ENCODE measurements around the gene TSC22D1. TPM values are rescaled to one million over a fixed set of nuclear protein-coding genes. Genes with fewer than 3 reads are reported as not detected.
A peak's percentile ranks its signal among the peaks of the same experiment; 100 is the strongest.

Gene TSC22D1
- total RNA-seq, 1 donor from 2014 or later = 181 TPM

- no peaks in the 10 kb centered on the region for H3K9me3 ChIP-seq (ENCODE audit: low read depth)
- H3K79me2 ChIP-seq (ENCODE audit: low read depth) = peaks cover 24% of the 10 kb centered on the region
- no peak overlapping the region for H3K4me2 ChIP-seq
- no peaks in the 10 kb centered on the region for H3K36me3 ChIP-seq
- H3K27ac Mint-ChIP-seq = no peak overlapping the region
- no peaks in the 10 kb centered on the region for H3F3A ChIP-seq (ENCODE audit: low read depth)
- H3K9me3 Mint-ChIP-seq = no peaks in the 10 kb centered on the region
- TF ChIP-seq CTCF (IDR thresholded peaks at IDR 0.05) (no peak), EZH2 (IDR thresholded peaks at IDR 0.05) (no peak), EZH2phosphoT487 (IDR thresholded peaks at IDR 0.05) (no peak)
- no peaks in the 10 kb centered on the region for H3K27me3 ChIP-seq
- H3K27ac ChIP-seq = no peak overlapping the region
- no peaks in the 10 kb centered on the region for H3K4me1 ChIP-seq
- H3K9ac ChIP-seq = no peak overlapping the region
- H3K27me3 Mint-ChIP-seq (ENCODE audit: insufficient read depth, low read depth) = no peaks in the 10 kb centered on the region
- H4K20me1 ChIP-seq (ENCODE audit: low read depth) = peaks cover 10% of the 10 kb centered on the region
- peaks cover 10% of the 10 kb centered on the region for H3K4me1 Mint-ChIP-seq
- no peak overlapping the region for H3K4me3 ChIP-seq
- no peak for DNase-seq (ENCODE audit: low spot score)
- H3K36me3 Mint-ChIP-seq = peaks cover 7% of the 10 kb centered on the region
- no peak overlapping the region for H2AFZ ChIP-seq (replicated peaks)
- H3K4me3 Mint-ChIP-seq = no peak overlapping the region
Observed at GRCh38 chr13:44448373-44448772, 127.8 kb downstream of the TSC22D1 start.

GRCh38 chr13:44447783-44448321 lies 128.3 kb downstream of the TSC22D1 start:
- peaks cover 10% of the 10 kb centered on the region for H3K4me1 Mint-ChIP-seq
- no peak overlapping the region for H3K27ac ChIP-seq

GRCh38 chr13:44440046-44440608 lies 136.0 kb downstream of the TSC22D1 start:
- H4K20me1 ChIP-seq (ENCODE audit: low read depth) = peaks cover 25% of the 10 kb centered on the region

More at GRCh38 chr13:44447783-44448321, 128.3 kb downstream of the TSC22D1 start:
- H3K4me3 Mint-ChIP-seq = no peak overlapping the region
- peaks cover 7% of the 10 kb centered on the region for H3K36me3 Mint-ChIP-seq
- H3K4me3 ChIP-seq = no peak overlapping the region
- TF ChIP-seq EZH2phosphoT487 (IDR thresholded peaks at IDR 0.05) (no peak), CTCF (IDR thresholded peaks at IDR 0.05) (no peak), EZH2 (IDR thresholded peaks at IDR 0.05) (no peak)
- peaks cover 29% of the 10 kb centered on the region for H3K79me2 ChIP-seq (ENCODE audit: low read depth)
- H3K9ac ChIP-seq = no peak overlapping the region
- no peak overlapping the region for H2AFZ ChIP-seq (replicated peaks)
- peaks cover 10% of the 10 kb centered on the region for H4K20me1 ChIP-seq (ENCODE audit: low read depth)
- no peaks in the 10 kb centered on the region for H3K27me3 Mint-ChIP-seq (ENCODE audit: insufficient read depth, low read depth)
- no peaks in the 10 kb centered on the region for H3K9me3 Mint-ChIP-seq
- no peaks in the 10 kb centered on the region for H3F3A ChIP-seq (ENCODE audit: low read depth)
- no peak overlapping the region for H3K4me2 ChIP-seq
- H3K4me1 ChIP-seq = no peaks in the 10 kb centered on the region
- H3K27me3 ChIP-seq = no peaks in the 10 kb centered on the region
- no peaks in the 10 kb centered on the region for H3K9me3 ChIP-seq (ENCODE audit: low read depth)
- no peak for DNase-seq (ENCODE audit: low spot score)
- H3K36me3 ChIP-seq = no peaks in the 10 kb centered on the region
- H3K27ac Mint-ChIP-seq = no peak overlapping the region

More at GRCh38 chr13:44440046-44440608, 136.0 kb downstream of the TSC22D1 start:
- H3K9me3 ChIP-seq (ENCODE audit: low read depth) = no peaks in the 10 kb centered on the region
- peaks cover 29% of the 10 kb centered on the region for H3K4me1 Mint-ChIP-seq
- H3K9me3 Mint-ChIP-seq = no peaks in the 10 kb centered on the region
- H3K4me1 ChIP-seq = peaks cover 6% of the 10 kb centered on the region
- no peak overlapping the region for H3K4me2 ChIP-seq
- no peak for DNase-seq (ENCODE audit: low spot score)
- no peak overlapping the region for H2AFZ ChIP-seq (replicated peaks)
- no peak overlapping the region for H3K9ac ChIP-seq
- peak overlapping the region; percentile 14 for H3K27ac Mint-ChIP-seq
- H3K27ac ChIP-seq = peak overlapping the region; percentile 22
- peaks cover 10% of the 10 kb centered on the region for H3K36me3 Mint-ChIP-seq
- H3K4me3 ChIP-seq = no peak overlapping the region
- H3K79me2 ChIP-seq (ENCODE audit: low read depth) = peaks cover 80% of the 10 kb centered on the region
- no peaks in the 10 kb centered on the region for H3K27me3 ChIP-seq
- H3K36me3 ChIP-seq = no peaks in the 10 kb centered on the region
- H3K27me3 Mint-ChIP-seq (ENCODE audit: insufficient read depth, low read depth) = no peaks in the 10 kb centered on the region
- peaks cover 35% of the 10 kb centered on the region for H3F3A ChIP-seq (ENCODE audit: low read depth)
- H3K4me3 Mint-ChIP-seq = no peak overlapping the region
- no peak for TF ChIP-seq CTCF (IDR thresholded peaks at IDR 0.05)
- TF ChIP-seq EZH2phosphoT487 (IDR thresholded peaks at IDR 0.05) = no peak
- TF ChIP-seq EZH2 (IDR thresholded peaks at IDR 0.05) = no peak

All from neural progenitor cell (in vitro differentiated cells).